CD4-positive, alpha-beta T cell treated with Interleukin-4 for 4 hours (primary cell): Measurements from ENCODE around the gene ZSWIM6.

ENCODE experiments used
- DNase-seq: peaks from one replicate; pipeline ENCODE4 v3.0.0-alpha.2; 2020

ZSWIM6 gene

GRCh38 chr5:61331407-61332357 is at the start of gene ZSWIM6:
Gene ZSWIM6, plus strand, starts transcription at chr5:61332258. Its CDS starts 15 bp downstream, at chr5:61332273.
- peak; percentile 98 for DNase-seq

DNA sequence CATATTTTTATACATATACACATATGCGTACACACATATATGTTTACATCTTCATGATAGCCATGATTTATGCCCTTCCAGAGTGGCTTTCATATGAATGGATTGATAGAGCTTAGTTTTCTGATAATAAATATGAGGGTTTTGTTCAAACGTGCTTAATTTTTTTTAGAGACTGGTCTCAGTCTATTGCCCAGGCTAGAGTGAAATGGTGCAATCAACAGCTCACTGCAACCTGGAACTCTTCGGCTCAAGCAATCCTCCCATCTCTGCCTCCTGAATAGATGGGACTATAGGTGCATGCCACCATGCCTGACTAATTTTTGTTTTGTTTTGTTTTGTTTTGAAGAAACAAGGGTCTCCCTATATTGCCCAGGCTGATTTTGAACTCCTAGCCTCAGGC is 48.6 kb upstream of the ZSWIM6 start:
- no peak for DNase-seq

DNA sequence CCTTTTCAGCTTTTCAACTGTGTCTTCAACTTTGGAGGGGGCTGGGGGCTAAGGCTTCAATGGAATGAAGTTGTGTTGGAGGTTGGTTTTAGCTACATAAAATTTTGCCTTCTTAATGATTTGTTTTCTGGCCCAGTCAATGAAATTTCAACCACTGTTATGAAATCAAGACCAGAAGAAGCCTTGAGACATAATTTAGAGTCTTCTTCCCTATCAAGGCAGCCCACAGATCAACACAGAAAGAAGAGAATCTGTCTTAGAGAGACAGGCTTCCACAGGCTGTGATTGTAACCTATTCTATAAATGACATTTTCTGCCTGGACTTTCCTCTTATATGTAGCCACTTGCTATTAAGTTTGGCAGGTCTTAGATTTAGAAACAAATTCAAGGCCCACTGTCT is 46.5 kb upstream of the ZSWIM6 start:
- DNase-seq, result no peak

DNA sequence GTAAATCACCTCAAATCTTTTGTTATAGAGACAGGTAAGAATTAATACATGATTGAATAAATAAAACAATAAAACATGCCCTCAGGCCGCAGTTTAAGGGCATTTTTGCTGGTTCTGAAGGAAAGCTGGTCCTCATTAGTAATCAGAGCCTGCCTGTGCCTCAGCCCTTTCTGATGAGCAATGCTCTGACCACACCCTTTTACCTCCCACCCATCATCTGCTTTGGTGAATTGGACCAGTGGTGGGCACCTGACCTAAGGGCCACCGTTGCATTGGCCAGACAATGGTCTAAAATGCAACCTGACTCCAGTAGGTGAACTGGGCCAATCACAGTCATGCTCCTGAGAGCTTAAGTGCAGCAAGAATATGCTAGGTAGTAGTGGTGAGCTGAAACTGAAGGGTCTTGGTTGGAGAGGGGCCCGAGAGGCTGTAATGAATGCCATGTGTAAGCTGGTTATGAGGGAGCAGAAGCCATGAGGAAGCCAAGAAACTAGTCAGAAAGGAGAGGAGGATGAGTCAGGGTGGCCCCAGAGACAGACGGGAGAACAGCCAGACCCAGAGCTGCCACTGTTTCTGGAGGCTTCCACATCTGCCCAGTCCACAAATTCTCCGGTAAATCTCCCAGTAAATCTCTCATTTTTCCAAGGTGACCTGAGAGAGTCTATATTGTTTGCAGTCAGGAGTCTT is 45.5 kb upstream of the ZSWIM6 start:
- no peak for DNase-seq

- no peak for DNase-seq
These were observed 44.6 kb upstream of the ZSWIM6 start for GRCh38 chr5:61287474-61287873.

DNA sequence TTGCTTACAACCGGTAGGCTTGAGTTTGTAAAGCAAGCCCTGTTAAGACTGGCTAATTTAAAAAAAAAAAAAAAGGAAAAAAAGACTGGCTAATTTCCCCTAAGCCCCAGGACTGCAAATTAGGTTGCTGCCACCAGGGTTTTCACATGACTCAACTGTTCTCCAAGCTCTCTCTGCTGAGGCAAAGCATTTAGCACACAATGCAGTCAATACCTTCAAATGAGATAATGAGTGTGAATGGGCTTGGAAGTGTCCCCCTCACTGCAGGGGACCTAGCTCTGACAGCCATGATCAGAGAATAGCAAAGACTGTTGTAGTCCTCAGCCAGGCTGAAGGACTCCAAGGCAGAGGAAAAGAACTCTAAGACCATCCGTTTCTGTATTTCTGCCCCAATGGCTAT is 42.8 kb upstream of the ZSWIM6 start:
- no peak for DNase-seq

DNA sequence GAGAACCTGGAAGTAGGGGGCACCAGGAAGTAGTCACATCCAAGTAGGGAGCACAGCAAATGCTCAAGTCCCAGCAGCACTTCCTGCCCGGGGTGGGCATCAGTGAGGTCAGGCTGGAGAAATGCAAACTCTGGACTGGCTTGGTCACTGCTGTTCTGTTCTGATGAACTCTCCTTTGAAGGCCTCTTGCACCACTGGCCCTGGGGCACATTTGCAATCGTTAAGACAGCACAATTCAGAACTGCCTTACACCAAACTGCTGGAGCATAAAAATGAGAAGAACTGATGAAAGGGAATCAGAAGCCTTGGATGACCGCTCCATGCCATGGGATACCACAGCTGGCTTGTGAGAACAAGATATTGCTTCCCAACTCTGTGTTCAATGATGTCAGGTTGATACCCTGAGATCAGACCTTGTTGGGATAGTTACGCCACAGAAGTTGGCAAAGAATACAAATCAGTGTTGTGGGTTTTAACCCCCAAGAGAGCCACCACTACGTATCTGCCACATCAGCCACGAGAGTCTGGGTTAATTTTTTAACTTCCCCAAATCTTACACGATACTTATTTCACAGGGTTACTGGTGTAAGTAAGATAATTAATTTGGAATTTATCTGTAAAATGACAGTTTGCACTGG is 42.3 kb upstream of the ZSWIM6 start:
- no peak for DNase-seq

DNA sequence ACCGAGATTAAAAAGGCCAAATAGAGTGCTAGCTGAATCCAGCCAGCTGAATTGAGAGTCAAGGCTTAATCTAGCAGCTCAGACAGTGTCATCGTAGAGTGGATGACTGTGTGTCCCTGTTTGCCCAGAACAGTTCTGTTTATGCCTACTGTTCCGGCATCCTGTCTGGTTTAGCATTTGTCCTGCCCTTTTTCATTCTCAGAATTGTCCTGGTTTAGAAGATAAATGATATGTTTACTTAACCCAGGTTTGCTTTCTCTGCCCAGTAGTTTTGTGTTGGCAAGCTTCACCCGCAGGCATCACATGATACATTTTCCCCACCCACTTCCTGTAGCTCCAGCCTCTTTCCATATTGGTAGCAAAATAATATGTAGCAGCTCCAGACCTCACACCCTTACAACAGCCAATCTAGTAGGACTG is 41.3 kb upstream of the ZSWIM6 start:
- DNase-seq, result no peak

DNA sequence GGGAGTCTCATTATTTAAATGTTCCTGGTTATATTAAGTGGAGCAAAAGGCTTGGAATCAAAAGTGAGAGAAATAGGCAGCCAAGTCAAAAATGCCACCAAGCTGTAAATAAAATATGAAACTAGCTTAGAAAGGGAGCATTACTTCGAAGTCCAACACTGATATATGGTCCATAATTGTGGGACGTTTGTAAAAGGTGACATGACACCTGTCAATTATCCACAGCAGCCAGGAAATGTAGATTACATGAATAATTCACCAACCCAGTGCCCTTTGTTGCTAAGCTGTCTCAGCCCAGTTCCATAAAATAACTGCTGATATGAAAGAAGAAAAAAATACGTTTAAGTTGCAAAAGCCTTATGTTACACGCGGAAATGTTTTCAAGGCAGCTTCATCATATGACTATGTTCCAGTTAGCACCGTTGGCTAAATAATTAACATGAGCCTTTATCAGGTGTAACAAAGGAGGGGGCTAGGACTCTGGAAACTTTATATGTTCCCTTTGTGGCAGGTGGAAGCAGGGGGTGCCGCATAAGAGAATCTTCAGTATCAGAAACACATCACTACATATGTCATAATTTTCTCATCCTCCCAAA is 39.9 kb upstream of the ZSWIM6 start:
- no peak for DNase-seq

- DNase-seq, result no peak
These were observed 39.0 kb upstream of the ZSWIM6 start for GRCh38 chr5:61293071-61293470.

- DNase-seq, result no peak
These were observed 38.2 kb upstream of the ZSWIM6 start for GRCh38 chr5:61293873-61294272.

GRCh38 chr5:61295365-61295764 is 36.7 kb upstream of the ZSWIM6 start:
- DNase-seq, result no peak

GRCh38 chr5:61298066-61298465 is 34.0 kb upstream of the ZSWIM6 start:
- DNase-seq, result no peak

GRCh38 chr5:61298580-61298979 is 33.5 kb upstream of the ZSWIM6 start:
- no peak for DNase-seq

- DNase-seq, result no peak
These were observed 32.8 kb upstream of the ZSWIM6 start for GRCh38 chr5:61299261-61299681.

GRCh38 chr5:61301341-61302199 is 30.5 kb upstream of the ZSWIM6 start:
- DNase-seq, result no peak

DNA sequence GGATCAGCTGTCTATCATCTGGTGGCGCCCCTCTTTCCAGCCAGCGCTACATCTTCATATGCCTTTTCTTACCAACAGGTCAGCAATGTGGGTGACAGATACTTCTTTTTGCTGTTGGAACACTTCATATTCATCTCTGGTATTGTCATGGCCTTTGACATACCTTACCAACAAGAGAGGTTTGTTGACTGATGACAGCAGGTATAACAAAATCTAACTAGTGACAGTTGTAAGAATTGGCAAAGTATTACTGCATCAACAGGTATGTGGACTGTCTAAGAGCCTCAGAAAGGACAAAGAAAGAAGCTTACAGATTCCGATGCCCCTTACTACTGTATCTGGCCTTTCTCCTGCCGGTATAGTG is 29.9 kb upstream of the ZSWIM6 start:
- DNase-seq, result no peak

DNA sequence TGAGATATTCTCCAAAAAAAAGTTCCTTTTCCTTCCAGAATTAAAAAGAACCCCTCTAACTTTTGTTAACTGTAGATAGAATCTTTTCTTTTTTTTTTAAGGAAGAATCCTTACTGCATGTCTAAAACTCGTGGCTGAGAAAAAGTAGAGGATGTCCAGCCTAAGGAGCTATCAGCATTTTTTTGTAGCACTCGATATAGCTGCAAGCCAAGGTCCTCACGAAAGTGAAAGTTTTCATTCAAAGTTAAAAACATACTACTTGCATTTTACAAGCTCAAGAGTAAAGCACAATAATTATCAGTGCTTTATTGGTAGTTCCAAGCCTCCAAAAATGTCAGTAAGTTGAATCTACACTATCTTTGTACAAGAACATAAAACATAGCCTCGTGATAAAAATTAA is 28.7 kb upstream of the ZSWIM6 start:
- DNase-seq, result no peak

GRCh38 chr5:61304590-61305381 is 27.3 kb upstream of the ZSWIM6 start:
- DNase-seq, result peak; percentile 26

- DNase-seq, result no peak
These were observed 25.4 kb upstream of the ZSWIM6 start for GRCh38 chr5:61306531-61307131.

DNA sequence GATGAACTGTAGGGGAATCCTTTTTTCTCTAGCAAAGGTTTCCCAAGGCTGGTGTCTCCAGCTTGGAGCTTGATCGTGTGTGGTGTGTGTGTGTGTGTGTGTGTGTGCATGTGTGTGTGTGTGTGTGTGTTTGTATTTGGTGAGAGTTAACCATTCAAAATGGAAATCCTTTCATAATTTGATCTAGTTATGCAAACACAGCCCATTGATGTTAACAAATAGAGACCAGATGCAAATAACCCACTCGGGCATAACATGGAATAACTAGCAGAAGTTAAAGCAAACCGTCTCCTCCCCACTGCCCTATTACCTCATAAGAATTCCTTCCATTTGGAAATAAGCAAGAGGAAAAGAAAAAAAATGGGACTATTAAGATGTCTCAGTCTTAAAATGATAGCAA is 24.9 kb upstream of the ZSWIM6 start:
- DNase-seq, result no peak
